Liver (tissue), 3 donors: ENCODE results near the gene ETFA.

Experiments
- ATF3 ChIP-seq: IDR thresholded peaks from 2 replicates; pipeline ENCODE4 v1.6.1; 2016; ENCODE audit warnings: antibody characterized with exemption
- CTCF ChIP-seq: fragments of 150-350 bp; IDR thresholded peaks from 2 replicates; pipeline ENCODE4 v1.5.1; 2017; ENCODE audit warnings: improper control_type of control experiment, low read depth, low read length; ENCODE audit not compliant: missing input control
- EGR1 ChIP-seq, 2 donors: IDR thresholded peaks; 2 replicates each; pipeline ENCODE4 v1.6.1; 2016 to 2018; ENCODE audit warnings: antibody characterized with exemption in 2 of 2, low read depth in 2 of 2
- FOXA1 ChIP-seq: IDR thresholded peaks from 2 replicates; pipeline ENCODE4 v1.6.1; 2016; ENCODE audit warnings: antibody characterized with exemption
- GABPA ChIP-seq, 2 donors: IDR thresholded peaks in 1 of 2; conservative IDR thresholded peaks in 1 of 2; 2 replicates each; pipeline ENCODE4 v1.6.1; 2016; ENCODE audit warnings: antibody characterized with exemption in 2 of 2, mild to moderate bottlenecking in 1 of 2, moderate library complexity in 1 of 2
- HNF4G ChIP-seq: IDR thresholded peaks from 2 replicates; pipeline ENCODE4 v1.6.1; 2016; ENCODE audit warnings: antibody characterized with exemption
- JUND ChIP-seq, 2 donors: IDR thresholded peaks; 2 replicates each; pipeline ENCODE4 v1.6.1; 2016; ENCODE audit warnings: antibody characterized with exemption in 2 of 2
- MAX ChIP-seq: IDR thresholded peaks from 2 replicates; pipeline ENCODE4 v1.6.1; 2016; ENCODE audit warnings: antibody characterized with exemption
- REST ChIP-seq: IDR thresholded peaks from 2 replicates; pipeline ENCODE4 v1.6.1; 2016; ENCODE audit warnings: antibody characterized with exemption, mild to moderate bottlenecking
- SP1 ChIP-seq: IDR thresholded peaks from 2 replicates; pipeline ENCODE4 v1.6.1; 2018; ENCODE audit warnings: antibody characterized with exemption, mild to moderate bottlenecking
- TAF1 ChIP-seq: conservative IDR thresholded peaks from 2 replicates; pipeline ENCODE4 v1.6.1; 2016; ENCODE audit warnings: antibody characterized with exemption, mild to moderate bottlenecking
- YY1 ChIP-seq: IDR thresholded peaks from 2 replicates; pipeline ENCODE4 v1.6.1; 2016; ENCODE audit warnings: antibody characterized with exemption, mild to moderate bottlenecking
- ZBTB33 ChIP-seq: IDR thresholded peaks from 2 replicates; pipeline ENCODE4 v1.6.1; 2016; ENCODE audit warnings: antibody characterized with exemption
- donor health status: healthy.
- donor health status: healthy.

GRCh38 chr15:76204109-76204845, 107.0 kb downstream of the ETFA start:
- TF ChIP-seq CTCF, result no peak
- no peak for TF ChIP-seq TAF1
- no peak for TF ChIP-seq REST
- TF ChIP-seq YY1, result no peak
- no peak for TF ChIP-seq MAX
- no peak for TF ChIP-seq ATF3
- no peak for TF ChIP-seq HNF4G
- no peak for TF ChIP-seq ZBTB33
- TF ChIP-seq FOXA1, result no peak
- no peak for TF ChIP-seq JUND (IDR thresholded peaks at IDR 0.05)
- no peak for TF ChIP-seq EGR1 (IDR thresholded peaks at IDR 0.05; ENCODE audit: low read depth in 2 of 2)
- TF ChIP-seq GABPA (IDR thresholded peaks at IDR 0.05 in 1 of 2, conservative IDR thresholded peaks at IDR 0.05 in 1 of 2), result no peak
- TF ChIP-seq SP1, result no peak
